GM18517 (cell line): ENCODE data around the gene ZNF408.
"Not testable (repeated sequence)": the region's sequence is repeated elsewhere in the genome, so short reads cannot be mapped to it uniquely, and the experiment has no call there.

ENCODE experiments used
- ATAC-seq: cut with Tn5 transposase; IDR thresholded peaks from one replicate; pipeline ENCODE4 v1.9.1; 2021; ENCODE audit warnings: mild to moderate bottlenecking, moderate library complexity; ENCODE audit not compliant: unreplicated experiment

Gene ZNF408

DNA sequence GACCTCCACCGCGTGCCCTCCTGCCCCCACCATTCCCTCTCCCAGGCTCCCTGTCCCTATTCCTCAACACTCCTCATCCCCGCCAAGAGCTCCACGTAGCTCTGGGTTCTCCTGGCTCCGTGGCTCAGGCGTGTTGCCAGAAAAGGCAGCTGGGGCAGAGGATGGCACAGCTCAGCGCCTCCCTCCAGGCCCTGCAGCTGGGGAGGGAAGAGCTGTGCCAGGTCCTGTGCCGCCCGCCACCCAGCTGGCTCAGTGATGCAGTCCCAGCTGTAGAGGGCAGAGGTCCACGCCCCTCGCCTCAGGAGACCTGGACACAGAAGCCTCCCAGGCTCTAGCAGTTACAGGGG is 4.6 kb upstream of the ZNF408 start:
- no peak for ATAC-seq

- no peak for ATAC-seq
These were observed 3.5 kb upstream of the ZNF408 start for GRCh38 chr11:46697303-46697702.

DNA sequence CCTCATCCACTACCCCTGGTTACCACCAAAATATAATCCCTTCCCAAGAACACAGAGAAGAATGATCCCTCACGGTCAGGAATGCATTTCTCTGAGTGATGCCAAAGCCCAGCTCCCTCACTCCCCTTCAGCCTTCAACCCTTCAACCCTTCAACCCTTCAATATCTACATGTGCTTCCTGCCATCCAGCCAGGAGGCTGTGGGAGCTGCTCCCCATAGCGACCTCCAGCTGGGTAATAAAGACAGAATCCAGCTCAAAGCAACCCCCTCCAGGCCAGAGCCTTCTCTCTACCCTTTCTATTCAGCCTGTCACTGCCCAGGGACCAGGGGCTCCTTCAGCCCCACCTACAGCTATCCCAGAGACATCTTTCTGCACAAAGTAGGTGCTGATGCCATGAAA is 3.1 kb upstream of the ZNF408 start:
- no peak for ATAC-seq

DNA sequence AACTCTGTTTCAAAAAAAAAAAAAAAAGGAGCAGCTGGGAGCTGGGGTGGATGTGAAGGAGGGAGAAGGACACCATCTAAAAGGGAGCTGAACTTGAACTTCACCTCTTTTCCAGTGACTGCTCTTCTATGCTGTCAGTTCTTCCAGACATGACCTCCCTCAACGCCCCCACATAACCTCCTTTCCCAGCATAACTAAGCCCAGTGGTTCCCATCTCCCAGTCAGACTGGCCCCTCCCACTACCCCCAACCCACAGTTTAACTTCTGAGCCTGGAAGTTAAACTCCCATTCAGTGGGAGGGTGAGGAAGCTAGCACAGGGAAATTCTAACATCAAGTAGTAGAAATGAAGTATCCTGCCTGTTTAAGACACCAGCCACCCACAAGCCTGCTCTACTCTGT is 2.2 kb upstream of the ZNF408 start:
- ATAC-seq, result no peak

GRCh38 chr11:46701078-46701654 is 335 bp downstream of the ZNF408 start:
- ATAC-seq, result no peak

DNA sequence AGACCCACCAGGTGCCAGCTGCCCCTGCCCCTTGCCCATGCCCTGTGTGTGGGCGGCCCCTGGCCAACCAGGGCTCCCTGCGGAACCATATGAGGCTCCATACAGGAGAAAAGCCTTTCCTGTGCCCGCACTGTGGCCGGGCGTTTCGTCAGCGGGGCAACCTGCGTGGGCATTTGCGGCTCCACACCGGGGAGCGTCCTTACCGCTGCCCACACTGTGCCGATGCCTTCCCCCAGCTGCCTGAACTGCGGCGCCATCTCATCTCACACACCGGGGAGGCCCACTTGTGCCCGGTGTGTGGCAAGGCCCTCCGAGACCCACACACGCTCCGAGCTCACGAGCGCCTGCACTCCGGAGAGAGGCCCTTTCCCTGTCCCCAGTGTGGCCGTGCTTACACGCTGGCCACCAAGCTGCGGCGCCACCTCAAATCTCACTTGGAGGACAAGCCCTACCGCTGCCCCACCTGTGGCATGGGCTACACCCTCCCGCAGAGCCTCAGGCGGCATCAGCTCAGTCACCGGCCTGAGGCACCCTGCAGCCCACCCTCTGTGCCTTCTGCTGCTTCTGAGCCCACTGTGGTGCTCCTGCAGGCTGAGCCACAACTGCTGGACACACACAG is 4.3 kb downstream of the ZNF408 start:
- ATAC-seq, result no peak

DNA sequence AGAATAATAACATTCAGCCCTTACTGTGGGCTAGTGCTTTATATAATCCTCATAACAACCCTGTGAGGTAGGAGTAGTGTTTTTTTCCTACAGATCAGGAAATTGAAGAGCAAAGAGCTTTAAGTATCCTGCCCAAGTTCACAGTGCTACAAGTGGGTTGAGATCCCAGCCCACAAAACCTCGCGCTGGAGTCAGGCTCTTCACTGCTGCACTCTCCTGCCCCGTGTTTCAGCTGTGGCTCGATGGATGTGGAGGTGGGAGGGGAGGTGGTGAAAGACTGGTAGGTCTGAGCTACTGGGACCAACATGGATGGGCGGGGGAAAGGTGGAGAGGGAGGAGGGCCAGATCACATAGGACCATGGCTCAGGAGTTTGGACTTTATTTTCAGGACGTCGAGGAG is 6.1 kb downstream of the ZNF408 start:
- no peak for ATAC-seq

DNA sequence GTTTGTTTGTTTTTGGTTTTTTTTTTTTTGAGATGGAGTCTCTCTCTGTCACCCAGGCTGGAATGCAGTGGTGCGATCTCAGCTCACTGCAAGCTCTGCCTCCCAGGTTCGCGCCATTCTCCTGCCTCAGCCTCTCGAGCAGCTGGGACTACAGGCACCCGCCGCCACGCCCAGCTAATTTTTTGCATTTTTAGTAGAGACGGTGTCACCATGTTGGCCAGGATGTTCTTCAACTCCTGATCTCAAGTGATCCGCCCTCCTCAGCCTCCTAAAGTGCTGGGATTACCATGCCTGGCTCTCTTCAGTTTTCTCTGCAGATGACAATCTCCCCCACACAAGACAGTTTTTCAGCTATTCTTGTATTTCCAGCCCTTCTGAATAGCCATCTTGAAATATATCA is 8.5 kb downstream of the ZNF408 start:
- not testable (repeated sequence) for ATAC-seq

- no peak for ATAC-seq
These were observed 10.0 kb downstream of the ZNF408 start for GRCh38 chr11:46710821-46711269.

DNA sequence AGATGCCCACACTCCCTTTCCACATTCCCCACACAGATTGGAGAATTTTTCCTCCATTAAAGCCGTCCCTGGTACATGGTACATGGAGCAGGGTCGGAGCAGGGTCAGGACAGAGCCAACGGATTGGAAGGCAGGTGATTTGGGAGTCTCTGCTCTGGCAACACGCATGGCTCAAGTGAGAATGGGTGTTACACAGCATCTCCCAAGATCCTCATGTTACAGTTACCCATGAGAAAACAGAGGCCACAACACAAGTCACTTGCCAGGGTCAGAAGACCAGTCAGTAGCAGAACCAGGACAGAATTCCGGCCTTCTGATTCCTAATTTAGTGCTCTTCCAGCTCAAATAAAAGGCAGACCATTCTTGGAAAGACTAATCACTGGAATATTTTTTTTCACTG is 10.5 kb downstream of the ZNF408 start:
- ATAC-seq, result no peak

DNA sequence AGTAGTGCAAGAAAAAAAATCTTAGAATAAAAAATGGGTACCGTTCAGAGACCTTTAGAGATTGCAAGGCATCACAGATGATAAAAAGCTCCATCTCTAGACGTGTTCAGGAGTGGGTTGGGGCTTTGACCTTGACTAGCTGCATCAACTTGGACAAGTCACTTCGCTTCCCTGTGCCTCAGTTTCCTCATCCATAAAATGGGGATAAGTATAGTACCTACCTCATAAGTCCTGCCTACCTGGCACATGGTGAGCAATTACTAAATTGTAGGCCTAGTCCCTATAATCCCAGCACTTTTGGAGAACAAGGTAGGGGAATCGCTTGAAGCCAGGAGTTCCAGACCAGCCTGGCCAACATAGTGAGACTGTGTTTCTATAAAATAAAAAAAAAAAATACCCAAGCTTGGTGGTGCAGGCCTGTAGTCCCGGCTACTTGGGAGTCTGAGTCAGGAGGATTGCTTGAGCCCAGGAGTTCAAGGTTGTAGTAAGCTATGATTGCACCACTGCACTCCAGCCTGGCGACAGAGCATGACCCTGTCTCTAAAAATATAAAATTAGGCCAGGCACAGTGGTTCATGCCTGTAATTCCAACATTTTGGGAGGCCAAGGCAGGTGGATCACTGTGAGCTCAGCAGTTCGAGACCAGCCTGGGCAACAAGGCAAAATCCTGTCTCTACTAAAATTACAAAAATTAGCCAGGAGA is 12.2 kb downstream of the ZNF408 start:
- no peak for ATAC-seq

DNA sequence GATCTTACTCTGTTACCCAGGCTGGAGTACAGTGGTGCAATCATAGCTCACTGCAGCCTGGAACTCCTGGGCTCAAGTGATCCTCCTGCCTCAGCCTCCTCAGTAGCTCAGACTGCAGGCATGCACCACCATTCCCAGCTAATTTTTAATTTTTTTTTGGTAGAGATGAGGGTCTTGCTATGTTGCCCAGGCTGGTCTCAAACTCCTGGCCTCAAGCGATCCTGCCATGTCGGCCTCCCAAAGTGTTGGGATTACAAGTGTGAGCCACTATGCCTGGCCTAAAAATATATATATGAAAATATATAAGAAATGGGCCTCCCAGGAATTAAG is 17.0 kb downstream of the ZNF408 start:
- not testable (repeated sequence) for ATAC-seq

- no peak for ATAC-seq
These were observed 17.6 kb downstream of the ZNF408 start for GRCh38 chr11:46718155-46719019.

DNA sequence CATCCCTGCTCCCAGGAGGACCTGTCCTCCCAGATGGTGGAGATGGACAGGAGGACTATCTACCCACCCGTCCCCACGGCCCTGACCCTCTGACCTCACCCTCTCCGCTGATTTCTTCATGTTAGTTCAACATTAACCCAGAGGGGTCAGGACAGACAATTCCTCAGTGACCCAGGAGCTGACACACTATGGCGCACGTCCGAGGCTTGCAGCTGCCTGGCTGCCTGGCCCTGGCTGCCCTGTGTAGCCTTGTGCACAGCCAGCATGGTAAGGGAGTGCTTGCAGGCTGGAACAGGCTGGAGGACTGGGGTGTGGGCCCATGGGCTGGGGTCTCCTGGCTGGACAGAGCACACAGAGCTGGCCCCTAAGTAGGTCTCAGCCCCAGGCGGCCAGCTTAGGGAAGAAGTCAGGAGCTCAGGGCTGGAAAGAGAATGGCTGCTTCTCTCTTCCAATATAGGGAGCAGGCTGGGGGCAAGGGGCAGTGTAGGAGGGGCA is 18.3 kb downstream of the ZNF408 start, which contains the start of gene F2:
Gene F2, plus strand, starts transcription at position 166 of the 495 bp plus-strand sequence. Its CDS starts 23 bp downstream, at position 189.
- ATAC-seq, result no peak

DNA sequence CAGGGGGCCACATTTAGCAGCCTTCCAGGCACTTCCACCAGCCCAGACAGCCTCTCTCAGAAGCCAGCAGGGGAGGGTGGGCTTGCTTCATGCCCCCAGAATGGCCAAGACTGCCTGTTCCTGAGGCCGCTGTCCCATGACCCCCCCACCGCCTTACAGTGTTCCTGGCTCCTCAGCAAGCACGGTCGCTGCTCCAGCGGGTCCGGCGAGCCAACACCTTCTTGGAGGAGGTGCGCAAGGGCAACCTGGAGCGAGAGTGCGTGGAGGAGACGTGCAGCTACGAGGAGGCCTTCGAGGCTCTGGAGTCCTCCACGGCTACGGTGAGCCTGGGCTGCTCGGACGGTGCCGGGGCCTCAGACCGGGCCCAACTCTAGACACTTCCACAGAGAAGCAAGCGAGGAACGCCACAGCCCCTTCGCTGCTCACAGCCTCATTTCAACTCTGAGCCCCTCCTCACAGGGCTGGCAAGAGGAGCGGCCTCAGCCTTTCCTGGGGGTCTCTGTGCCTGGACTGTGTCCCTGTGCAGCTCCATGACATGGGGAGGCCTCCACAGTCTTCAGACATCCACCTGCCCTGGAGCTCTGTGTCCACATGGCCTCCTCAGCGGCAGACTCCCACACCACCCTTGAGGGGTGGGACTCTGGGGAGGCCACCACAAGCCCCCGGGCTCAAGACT is 18.9 kb downstream of the ZNF408 start:
- no peak for ATAC-seq

DNA sequence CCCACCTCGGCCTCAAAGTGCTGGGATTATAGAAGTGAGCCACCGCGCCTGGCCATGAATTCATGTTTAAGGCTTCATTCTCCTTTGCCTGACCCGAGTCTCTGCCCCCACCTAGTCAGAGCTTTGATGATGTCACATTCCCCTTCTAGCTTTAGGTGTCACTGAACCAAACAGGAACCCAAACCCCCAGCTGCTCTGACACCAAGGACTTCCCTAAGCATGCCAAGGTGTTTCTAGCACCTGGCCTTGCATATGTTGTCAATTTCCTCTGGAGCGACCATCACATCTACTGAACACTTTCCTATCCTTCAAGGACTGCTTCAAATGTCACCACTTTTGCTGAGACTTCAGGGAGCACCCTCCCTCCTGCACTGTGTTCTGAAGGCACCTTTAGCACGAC is 20.5 kb downstream of the ZNF408 start:
- ATAC-seq, result no peak

GRCh38 chr11:46722566-46723358 is 21.9 kb downstream of the ZNF408 start:
- ATAC-seq, result no peak

GRCh38 chr11:46723359-46723680 is 22.5 kb downstream of the ZNF408 start:
- no peak for ATAC-seq

DNA sequence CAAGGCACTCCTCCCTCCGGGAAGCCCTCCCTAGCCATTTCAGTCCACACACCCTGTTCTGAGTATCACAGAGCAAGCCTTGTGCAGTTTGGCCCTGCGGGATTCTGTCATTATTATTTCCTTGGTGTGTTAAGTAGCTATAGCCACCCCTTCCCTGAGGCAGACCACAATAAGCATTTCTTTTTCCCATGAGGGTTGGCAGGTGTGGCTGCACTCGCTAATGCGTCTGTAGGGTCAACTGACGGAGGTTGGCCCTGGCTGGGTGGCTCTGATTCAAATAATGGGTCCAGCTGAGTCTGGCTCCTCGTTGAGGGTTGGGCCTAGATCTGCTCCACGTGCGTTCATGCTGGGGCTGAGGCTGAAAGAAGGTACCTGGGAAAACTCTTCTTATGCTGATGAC is 23.3 kb downstream of the ZNF408 start:
- no peak for ATAC-seq
